Central memory CD8-positive, alpha-beta T cell (primary cell): ENCODE measurements around the gene ZFP14.
"Not testable (repeated sequence)": the region's sequence is repeated elsewhere in the genome, so short reads cannot be mapped to it uniquely, and the experiment has no call there.

Source experiments
- ATAC-seq: fragments of 150-1000 bp; cut with Tn5 transposase; replicated peaks from 2 replicates; pipeline ENCODE4 v1.10.0; 2022; ENCODE audit warnings: mild to moderate bottlenecking, moderate FRiP score, moderate number of reproducible peaks; ENCODE audit not compliant: poor library complexity, severe bottlenecking; ENCODE audit errors: extremely low read depth
- DNase-seq, 2 donors: peaks; one replicate each; pipeline ENCODE4 v3.0.0; 2021; ENCODE audit warnings: low spot score in 2 of 2
- H3K27ac Mint-ChIP-seq: one replicate; pipeline ENCODE4 v1.8.0; 2022; ENCODE audit warnings: low read depth, mild to moderate bottlenecking, moderate library complexity, mixed read lengths
- H3K27me3 Mint-ChIP-seq: one replicate; pipeline ENCODE4 v1.8.0; 2022; ENCODE audit warnings: mixed read lengths
- H3K36me3 Mint-ChIP-seq: one replicate; pipeline ENCODE4 v1.8.0; 2022; ENCODE audit warnings: mild to moderate bottlenecking, moderate library complexity, mixed read lengths; ENCODE audit not compliant: insufficient read depth
- H3K4me1 Mint-ChIP-seq: one replicate; pipeline ENCODE4 v1.8.0; 2022; ENCODE audit warnings: mixed read lengths
- H3K4me3 Mint-ChIP-seq: one replicate; pipeline ENCODE4 v1.8.0; 2022; ENCODE audit warnings: mild to moderate bottlenecking, moderate library complexity, mixed read lengths
- H3K9me3 Mint-ChIP-seq: one replicate; pipeline ENCODE4 v1.8.0; 2022; ENCODE audit warnings: mixed read lengths

The ZFP14 gene

GRCh38 chr19:36392916-36393673 is 14.1 kb upstream of the ZFP14 start:
- no peak for DNase-seq
- peaks cover 36% of the 10 kb centered on the region for H3K9me3 Mint-ChIP-seq

DNA sequence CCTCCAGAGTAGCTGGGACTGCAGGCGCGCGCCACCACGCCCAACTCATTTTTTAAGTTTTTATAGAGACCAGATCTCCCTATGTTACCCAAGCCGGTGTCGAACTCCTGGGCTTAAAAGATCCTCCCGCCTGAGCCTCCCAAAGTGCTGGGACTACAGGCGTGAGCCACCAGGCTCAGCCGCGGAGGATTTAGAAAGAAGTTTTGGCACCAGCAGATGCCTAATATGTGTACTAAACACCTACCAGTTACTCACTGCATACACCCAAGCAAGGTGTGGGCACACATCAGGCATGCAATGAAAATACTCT is 464 bp upstream of the ZFP14 start:
- Mint-ChIP-seq H3K27ac (peak overlapping the region; percentile 96), H3K4me3 (peak overlapping the region; percentile 94), H3K9me3 (no peaks in the 10 kb centered on the region), H3K36me3 (peaks cover 13% of the 10 kb centered on the region), H3K4me1 (peaks cover 18% of the 10 kb centered on the region), H3K27me3 (no peaks in the 10 kb centered on the region)
- DNase-seq, result no peak
- no peak for ATAC-seq

More at GRCh38 chr19:36392916-36393673, 14.1 kb upstream of the ZFP14 start:
- H3K4me3 Mint-ChIP-seq, result no peak overlapping the region
- no peaks in the 10 kb centered on the region for H3K4me1 Mint-ChIP-seq
- ATAC-seq, result no peak
- H3K27me3 Mint-ChIP-seq, result no peaks in the 10 kb centered on the region
- no peak overlapping the region for H3K27ac Mint-ChIP-seq
- H3K36me3 Mint-ChIP-seq, result peaks cover 19% of the 10 kb centered on the region

DNA sequence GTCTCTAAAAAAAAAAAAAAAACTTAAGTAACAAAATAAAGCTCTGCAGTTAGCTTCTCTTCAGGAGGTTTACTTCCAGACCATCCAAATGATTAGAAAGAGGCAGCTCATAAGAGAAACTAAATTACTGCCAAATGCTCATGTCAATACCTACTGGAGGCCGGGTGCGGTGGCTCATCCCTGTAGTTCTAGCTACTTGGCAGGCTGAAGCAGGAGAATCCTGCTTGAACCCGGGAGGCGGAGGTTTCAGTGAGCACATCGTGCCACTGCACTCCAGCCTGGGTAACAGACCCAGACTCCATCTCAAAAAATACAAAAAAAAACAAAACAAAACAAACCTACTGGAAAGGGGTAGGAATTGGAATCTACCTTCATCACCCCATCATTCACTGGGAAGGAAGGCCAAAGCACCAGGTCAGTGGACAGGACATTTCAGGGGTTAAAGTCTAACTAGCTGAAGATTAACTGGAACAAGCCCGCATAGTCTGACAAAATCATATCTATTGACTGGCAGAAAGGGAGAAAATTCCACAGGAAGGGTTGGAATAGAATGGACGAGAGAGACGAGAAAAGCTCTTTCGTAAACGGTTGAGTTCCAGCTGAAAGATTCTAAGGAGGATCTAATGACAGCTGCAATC is 1.3 kb downstream of the ZFP14 start:
- no peaks in the 10 kb centered on the region for H3K27me3 Mint-ChIP-seq
- peaks cover 11% of the 10 kb centered on the region for H3K36me3 Mint-ChIP-seq
- no peaks in the 10 kb centered on the region for H3K9me3 Mint-ChIP-seq
- H3K27ac Mint-ChIP-seq, result peak overlapping the region; percentile 96
- no peak for DNase-seq
- peaks cover 18% of the 10 kb centered on the region for H3K4me1 Mint-ChIP-seq
- peak overlapping the region; percentile 94 for H3K4me3 Mint-ChIP-seq
- ATAC-seq, result no peak

GRCh38 chr19:36373638-36374156 is 5.3 kb downstream of the ZFP14 start:
- no peaks in the 10 kb centered on the region for H3K27me3 Mint-ChIP-seq
- ATAC-seq (no peak), DNase-seq (no peak)
- no peak overlapping the region for H3K4me3 Mint-ChIP-seq
- H3K9me3 Mint-ChIP-seq, result peaks cover 12% of the 10 kb centered on the region
- peaks cover 4% of the 10 kb centered on the region for H3K36me3 Mint-ChIP-seq
- no peak overlapping the region for H3K27ac Mint-ChIP-seq
- peaks cover 27% of the 10 kb centered on the region for H3K4me1 Mint-ChIP-seq

DNA sequence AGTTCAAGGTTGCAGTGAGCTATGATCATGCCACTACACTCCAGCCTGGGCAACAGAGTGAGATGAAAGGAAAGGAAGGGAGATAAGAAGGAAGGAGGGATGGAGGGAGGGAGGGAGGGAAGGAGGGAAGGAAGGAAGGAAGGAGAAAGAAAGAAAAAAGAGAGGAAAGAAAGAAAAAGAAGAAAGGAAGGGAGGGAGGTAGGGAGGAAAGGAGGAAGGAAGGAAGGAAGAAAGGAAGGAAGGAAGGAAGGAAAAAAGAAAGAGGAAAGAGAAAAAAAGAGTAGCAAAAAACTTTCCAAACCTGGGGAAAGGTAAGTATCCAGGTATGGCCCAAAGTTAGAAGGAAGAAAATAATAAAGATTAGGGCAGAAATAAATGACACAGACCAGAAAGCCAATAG is 7.1 kb downstream of the ZFP14 start:
- Mint-ChIP-seq H3K36me3 (peaks cover 10% of the 10 kb centered on the region), H3K9me3 (peaks cover 12% of the 10 kb centered on the region), H3K4me3 (no peak overlapping the region)

DNA sequence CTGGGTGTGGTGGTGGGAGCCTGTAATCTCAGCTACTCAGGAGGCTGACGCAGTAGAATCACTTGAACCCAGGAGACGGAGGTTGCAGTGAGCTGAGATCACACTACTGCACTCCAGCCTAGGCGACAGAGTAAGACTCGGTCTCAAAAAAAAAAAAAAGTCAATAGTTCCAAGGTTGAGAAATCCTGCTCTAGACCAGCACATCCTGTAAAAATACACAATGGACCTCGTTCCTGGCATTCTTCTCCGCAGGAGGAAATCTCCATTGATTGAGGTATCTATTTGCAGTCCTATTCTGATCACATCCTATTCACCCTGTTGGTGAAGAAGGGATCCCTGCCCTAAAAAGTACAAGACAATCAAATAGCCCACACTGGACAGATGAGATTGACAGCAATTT is 15.2 kb downstream of the ZFP14 start:
- Mint-ChIP-seq H3K27me3 (no peaks in the 10 kb centered on the region), H3K4me1 (no peaks in the 10 kb centered on the region), H3K27ac (no peak overlapping the region), H3K4me3 (no peak overlapping the region), H3K36me3 (peaks cover 57% of the 10 kb centered on the region), H3K9me3 (no peaks in the 10 kb centered on the region)
- DNase-seq (no peak), ATAC-seq (no peak)

More for the DNA sequence above, 7.1 kb downstream of the ZFP14 start:
- no peak overlapping the region for H3K27ac Mint-ChIP-seq
- peaks cover 13% of the 10 kb centered on the region for H3K4me1 Mint-ChIP-seq
- ATAC-seq (no peak), DNase-seq (no peak)
- H3K27me3 Mint-ChIP-seq, result no peaks in the 10 kb centered on the region

DNA sequence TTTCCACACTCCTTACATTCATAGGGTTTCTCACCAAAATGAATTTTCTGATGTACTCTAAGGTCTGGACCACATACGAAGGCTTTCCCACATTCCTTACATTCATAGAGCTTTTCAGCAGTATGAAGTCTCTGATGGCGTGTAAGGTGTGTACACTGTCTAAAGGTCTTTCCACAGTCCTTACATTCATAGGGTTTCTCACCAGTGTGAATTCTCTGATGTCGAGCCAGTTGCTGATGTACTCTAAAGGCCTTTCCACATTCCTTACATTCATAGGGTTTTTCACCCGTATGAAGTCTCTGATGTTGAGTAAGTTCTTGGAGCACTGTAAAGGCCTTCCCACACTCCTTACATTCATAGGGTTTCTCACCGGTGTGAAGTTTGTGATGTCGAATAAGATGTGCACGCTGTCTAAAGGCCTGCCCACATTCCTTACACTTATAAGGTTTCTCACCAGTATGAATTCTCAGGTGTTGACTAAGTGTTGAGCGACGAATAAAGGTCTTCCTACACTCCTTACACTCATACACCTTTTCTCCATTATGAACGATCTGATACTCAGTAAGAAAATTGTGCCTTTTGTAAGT is 38.1 kb downstream of the ZFP14 start:
- Mint-ChIP-seq H3K9me3 (peaks cover 16% of the 10 kb centered on the region), H3K4me1 (no peaks in the 10 kb centered on the region), H3K36me3 (peaks cover 15% of the 10 kb centered on the region), H3K27ac (no peak overlapping the region), H3K4me3 (no peak overlapping the region), H3K27me3 (no peaks in the 10 kb centered on the region)
- ATAC-seq, result no peak
- DNase-seq, result no peak

GRCh38 chr19:36331353-36332228 is 47.4 kb downstream of the ZFP14 start:
- DNase-seq (peak; percentile 53 to 65), ATAC-seq (peak; percentile 97)
- H3K4me1 Mint-ChIP-seq, result peaks cover 15% of the 10 kb centered on the region
- peak overlapping the region; percentile 79 for H3K4me3 Mint-ChIP-seq
- no peak overlapping the region for H3K27ac Mint-ChIP-seq
- H3K36me3 Mint-ChIP-seq, result peaks cover 12% of the 10 kb centered on the region
- H3K27me3 Mint-ChIP-seq, result no peaks in the 10 kb centered on the region
- H3K9me3 Mint-ChIP-seq, result peaks cover 12% of the 10 kb centered on the region

DNA sequence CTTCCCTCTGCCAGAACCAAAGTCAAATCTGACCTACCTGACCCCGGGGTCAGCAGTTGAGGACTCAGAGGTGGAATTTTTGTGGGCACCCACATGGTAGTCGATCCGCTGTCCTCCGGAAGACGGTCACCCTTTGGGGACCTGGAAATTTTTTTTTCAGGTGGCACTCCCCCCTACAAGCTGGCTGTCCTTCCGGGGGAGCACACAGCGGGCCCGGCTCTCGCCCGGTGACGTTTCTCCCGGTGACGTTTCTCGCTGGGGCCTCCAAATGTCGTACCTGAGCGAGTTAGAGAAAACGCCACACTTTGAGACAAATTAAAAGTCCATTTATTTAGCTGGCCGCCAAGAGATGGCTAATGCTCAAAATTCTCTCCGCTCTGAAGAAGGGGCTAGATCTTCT is 48.8 kb downstream of the ZFP14 start:
- H3K36me3 Mint-ChIP-seq, result peaks cover 12% of the 10 kb centered on the region
- no peak overlapping the region for H3K27ac Mint-ChIP-seq
- H3K27me3 Mint-ChIP-seq, result no peaks in the 10 kb centered on the region
- no peak for ATAC-seq
- peak overlapping the region; percentile 34 for H3K4me3 Mint-ChIP-seq
- peaks cover 12% of the 10 kb centered on the region for H3K9me3 Mint-ChIP-seq
- DNase-seq, result no peak
- H3K4me1 Mint-ChIP-seq, result peaks cover 15% of the 10 kb centered on the region

GRCh38 chr19:36329534-36329933 is 49.5 kb downstream of the ZFP14 start:
- H3K4me1 Mint-ChIP-seq, result peaks cover 15% of the 10 kb centered on the region
- H3K27ac Mint-ChIP-seq, DNase-seq, H3K27me3 Mint-ChIP-seq, ATAC-seq: not testable (repeated sequence)
- H3K36me3 Mint-ChIP-seq, result peaks cover 14% of the 10 kb centered on the region
- peak overlapping the region; percentile 34 for H3K4me3 Mint-ChIP-seq
- peaks cover 12% of the 10 kb centered on the region for H3K9me3 Mint-ChIP-seq

DNA sequence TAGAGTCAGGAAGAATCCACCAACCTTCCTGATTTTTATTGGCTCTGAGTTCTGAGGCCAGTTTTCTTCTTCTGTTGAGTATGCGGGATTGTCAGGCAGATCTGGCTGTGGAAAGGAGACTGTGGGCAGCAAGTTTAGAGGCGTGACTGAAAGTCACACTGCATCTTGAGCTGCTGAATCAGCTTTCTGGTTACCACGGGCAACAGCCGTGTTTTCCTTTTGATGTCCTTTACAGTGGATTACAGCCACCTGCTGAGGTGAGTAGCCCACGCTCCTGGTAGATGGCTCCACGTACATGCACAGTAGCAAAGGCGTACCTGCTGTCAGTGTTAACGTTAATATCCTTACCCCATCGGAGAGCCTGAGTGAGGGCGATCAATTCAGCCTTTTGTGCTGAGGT is 52.4 kb downstream of the ZFP14 start:
- not testable (repeated sequence) for DNase-seq, H3K9me3 Mint-ChIP-seq, H3K27ac Mint-ChIP-seq, H3K27me3 Mint-ChIP-seq, H3K4me3 Mint-ChIP-seq, ATAC-seq, H3K4me1 Mint-ChIP-seq
- H3K36me3 Mint-ChIP-seq, result peaks cover 12% of the 10 kb centered on the region

DNA sequence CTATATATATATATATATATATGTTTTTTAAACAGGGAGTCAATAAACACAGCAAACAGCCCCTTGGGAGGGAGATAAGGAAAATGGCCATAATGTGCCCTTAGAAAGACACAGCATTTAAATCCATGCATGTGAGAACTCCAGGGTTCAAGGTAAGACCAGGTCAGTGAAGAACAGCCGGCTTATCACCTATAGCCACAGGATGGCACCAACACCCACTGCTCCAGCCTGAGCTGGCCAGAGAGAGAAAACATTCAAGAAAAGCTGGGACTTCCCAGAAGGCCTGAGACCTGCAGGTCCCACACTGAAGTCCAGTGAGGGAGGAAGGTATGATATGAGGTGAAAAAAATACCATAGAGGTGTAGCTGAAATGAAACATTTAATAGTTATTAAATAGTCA is 63.8 kb downstream of the ZFP14 start:
- not testable (repeated sequence) for H3K27ac Mint-ChIP-seq, ATAC-seq, DNase-seq, H3K36me3 Mint-ChIP-seq, H3K27me3 Mint-ChIP-seq, H3K4me1 Mint-ChIP-seq, H3K9me3 Mint-ChIP-seq, H3K4me3 Mint-ChIP-seq
